Measurements from ENCODE around the gene CDH18.

DNA sequence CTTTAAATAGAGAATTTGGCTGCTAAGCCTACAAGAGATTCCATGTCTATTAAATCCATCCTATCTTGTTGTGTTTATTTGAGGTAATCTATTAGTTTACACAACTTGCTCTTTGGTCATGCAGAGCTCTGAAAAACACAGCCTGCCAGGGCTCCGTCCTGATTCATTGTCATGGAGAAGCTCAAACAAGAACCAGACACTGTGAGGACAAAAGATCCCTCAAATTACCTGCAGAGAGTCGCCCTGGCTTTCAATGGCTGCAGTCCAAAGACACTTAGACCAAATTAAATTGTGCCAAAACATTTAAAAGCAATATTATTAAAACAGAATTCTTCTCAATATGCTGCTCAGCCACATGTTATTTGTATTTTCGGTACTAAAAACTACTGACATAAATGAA, 60.1 kb downstream of the CDH18 start:
- TF ChIP-seq, protein P1, sequence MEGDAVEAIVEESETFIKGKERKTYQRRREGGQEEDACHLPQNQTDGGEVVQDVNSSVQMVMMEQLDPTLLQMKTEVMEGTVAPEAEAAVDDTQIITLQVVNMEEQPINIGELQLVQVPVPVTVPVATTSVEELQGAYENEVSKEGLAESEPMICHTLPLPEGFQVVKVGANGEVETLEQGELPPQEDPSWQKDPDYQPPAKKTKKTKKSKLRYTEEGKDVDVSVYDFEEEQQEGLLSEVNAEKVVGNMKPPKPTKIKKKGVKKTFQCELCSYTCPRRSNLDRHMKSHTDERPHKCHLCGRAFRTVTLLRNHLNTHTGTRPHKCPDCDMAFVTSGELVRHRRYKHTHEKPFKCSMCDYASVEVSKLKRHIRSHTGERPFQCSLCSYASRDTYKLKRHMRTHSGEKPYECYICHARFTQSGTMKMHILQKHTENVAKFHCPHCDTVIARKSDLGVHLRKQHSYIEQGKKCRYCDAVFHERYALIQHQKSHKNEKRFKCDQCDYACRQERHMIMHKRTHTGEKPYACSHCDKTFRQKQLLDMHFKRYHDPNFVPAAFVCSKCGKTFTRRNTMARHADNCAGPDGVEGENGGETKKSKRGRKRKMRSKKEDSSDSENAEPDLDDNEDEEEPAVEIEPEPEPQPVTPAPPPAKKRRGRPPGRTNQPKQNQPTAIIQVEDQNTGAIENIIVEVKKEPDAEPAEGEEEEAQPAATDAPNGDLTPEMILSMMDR (IDR thresholded peaks at IDR 0.05; ENCODE audit: low read length) = no peak
- TF ChIP-seq EZH2 (IDR thresholded peaks at IDR 0.05; ENCODE audit: borderline replicate concordance, low read length) = no peak

Data from OCI-LY1 (cell line).